GM18520 (cell line): ENCODE measurements around the gene ARF1.

Source experiments
- ATAC-seq: cut with Tn5 transposase; IDR thresholded peaks from one replicate; pipeline ENCODE4 v1.9.1; 2021; ENCODE audit not compliant: unreplicated experiment

The ARF1 gene

DNA sequence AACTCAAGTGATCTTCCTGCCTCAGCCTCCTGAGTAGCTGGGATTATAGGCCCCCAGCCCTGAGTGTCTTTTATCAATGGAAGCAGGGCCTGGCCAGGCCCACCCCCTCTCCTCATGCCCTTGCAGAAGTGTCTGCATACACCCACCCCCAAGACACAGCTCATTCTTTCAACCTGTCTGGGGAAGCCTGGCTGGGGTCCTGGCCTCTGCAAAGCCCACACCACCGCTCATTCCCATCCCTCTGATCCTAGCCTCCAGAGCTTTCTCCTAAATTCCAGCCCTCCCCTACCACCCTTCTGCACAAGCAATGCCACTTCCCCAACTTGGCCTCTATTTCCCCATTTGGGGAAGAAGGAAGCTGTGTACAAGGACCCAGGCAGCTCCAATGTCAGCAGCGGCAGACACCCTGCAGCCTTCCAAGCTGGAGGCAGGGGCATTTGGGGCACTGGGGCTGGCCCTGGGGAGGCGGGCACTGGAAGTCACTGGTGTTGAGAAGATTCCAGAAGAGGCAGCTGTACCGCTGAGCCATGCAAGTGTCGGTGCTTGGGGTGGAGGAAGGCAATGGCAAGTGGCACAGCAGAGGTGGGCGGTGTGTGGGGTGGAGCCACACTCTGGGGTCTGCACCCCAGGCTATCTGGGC, 33.7 kb upstream of the ARF1 start:
- ATAC-seq = no peak

DNA sequence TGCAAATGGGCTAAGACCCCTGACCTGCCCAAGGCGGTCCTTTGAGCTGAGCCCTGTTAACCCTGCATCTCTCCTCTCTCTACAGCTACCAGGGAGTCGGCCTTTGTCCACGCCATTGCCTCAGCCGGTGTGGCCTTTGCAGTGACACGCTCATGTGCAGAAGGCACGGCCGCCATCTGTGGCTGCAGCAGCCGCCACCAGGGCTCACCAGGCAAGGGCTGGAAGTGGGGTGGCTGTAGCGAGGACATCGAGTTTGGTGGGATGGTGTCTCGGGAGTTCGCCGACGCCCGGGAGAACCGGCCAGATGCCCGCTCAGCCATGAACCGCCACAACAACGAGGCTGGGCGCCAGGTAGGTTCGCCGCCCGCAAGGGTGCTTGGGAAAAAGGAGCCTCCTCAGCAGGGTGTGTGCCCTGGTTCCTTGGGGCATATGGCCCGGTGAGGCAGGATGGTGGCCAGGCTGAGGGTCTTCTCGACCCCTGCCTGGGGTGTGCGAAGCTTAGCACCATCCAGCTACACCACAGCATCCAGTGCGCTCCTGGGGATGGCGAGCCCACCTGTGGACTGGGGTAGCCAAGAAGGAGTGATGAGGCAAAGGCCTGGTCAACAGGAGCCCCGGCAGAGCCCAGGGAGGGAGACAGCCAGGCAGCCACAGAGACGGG, 31.8 kb upstream of the ARF1 start:
- no peak for ATAC-seq

DNA sequence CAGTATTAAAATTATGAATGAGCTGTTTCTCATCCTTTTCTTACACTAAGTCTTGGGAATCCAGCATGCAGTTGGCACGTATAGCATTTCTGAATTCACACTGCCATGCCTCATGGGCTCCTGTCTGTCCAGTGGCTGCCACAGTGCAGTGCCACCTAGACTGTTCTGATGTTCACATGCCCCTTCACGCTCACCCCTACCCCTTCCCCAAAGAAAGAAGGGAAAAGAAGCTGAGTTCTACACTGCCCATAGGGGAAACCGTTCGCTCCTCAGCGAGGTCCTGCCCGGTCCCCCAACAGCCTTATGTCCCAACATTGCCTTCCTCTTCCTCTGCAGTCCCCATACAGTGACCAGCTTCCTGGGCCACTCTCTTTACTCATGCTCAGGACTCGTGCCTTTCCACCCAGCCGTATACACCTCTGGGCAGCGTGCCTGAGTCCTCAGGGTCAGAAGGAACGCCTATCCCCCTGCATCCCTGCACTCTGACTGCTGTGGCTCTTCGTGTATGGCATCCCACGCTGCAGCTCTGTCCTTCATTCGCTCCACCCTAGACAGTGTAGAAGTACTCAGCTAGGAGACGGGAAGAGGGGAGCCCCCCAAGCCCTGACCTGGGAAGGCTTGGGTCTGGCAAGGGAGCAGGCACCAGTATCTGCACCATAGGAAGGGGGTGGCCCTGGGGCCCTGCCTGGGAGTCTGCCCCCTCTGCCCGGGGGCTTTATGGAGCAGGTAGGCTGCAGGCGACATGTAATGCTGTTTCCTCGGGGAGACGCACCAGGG, 24.1 kb upstream of the ARF1 start:
- no peak for ATAC-seq

DNA sequence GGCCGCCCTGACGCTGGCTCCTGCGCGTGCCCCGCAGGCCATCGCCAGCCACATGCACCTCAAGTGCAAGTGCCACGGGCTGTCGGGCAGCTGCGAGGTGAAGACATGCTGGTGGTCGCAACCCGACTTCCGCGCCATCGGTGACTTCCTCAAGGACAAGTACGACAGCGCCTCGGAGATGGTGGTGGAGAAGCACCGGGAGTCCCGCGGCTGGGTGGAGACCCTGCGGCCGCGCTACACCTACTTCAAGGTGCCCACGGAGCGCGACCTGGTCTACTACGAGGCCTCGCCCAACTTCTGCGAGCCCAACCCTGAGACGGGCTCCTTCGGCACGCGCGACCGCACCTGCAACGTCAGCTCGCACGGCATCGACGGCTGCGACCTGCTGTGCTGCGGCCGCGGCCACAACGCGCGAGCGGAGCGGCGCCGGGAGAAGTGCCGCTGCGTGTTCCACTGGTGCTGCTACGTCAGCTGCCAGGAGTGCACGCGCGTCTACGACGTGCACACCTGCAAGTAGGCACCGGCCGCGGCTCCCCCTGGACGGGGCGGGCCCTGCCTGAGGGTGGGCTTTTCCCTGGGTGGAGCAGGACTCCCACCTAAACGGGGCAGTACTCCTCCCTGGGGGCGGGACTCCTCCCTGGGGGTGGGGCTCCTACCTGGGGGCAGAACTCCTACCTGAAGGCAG, 23.4 kb upstream of the ARF1 start:
- no peak for ATAC-seq

DNA sequence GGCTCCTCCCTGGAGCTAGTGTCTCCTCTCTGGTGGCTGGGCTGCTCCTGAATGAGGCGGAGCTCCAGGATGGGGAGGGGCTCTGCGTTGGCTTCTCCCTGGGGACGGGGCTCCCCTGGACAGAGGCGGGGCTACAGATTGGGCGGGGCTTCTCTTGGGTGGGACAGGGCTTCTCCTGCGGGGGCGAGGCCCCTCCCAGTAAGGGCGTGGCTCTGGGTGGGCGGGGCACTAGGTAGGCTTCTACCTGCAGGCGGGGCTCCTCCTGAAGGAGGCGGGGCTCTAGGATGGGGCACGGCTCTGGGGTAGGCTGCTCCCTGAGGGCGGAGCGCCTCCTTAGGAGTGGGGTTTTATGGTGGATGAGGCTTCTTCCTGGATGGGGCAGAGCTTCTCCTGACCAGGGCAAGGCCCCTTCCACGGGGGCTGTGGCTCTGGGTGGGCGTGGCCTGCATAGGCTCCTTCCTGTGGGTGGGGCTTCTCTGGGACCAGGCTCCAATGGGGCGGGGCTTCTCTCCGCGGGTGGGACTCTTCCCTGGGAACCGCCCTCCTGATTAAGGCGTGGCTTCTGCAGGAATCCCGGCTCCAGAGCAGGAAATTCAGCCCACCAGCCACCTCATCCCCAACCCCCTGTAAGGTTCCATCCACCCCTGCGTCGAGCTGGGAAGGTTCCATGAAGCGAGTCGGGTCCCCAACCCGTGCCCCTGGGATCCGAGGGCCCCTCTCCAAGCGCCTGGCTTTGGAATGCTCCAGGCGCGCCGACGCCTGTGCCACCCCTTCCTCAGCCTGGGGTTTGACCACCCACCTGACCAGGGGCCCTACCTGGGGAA, 22.7 kb upstream of the ARF1 start:
- ATAC-seq = no peak

DNA sequence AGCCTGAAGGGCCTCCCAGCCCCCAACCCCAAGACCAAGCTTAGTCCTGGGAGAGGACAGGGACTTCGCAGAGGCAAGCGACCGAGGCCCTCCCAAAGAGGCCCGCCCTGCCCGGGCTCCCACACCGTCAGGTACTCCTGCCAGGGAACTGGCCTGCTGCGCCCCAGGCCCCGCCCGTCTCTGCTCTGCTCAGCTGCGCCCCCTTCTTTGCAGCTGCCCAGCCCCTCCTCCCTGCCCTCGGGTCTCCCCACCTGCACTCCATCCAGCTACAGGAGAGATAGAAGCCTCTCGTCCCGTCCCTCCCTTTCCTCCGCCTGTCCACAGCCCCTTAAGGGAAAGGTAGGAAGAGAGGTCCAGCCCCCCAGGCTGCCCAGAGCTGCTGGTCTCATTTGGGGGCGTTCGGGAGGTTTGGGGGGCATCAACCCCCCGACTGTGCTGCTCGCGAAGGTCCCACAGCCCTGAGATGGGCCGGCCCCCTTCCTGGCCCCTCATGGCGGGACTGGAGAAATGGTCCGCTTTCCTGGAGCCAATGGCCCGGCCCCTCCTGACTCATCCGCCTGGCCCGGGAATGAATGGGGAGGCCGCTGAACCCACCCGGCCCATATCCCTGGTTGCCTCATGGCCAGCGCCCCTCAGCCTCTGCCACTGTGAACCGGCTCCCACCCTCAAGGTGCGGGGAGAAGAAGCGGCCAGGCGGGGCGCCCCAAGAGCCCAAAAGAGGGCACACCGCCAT, 21.9 kb upstream of the ARF1 start:
- no peak for ATAC-seq

DNA sequence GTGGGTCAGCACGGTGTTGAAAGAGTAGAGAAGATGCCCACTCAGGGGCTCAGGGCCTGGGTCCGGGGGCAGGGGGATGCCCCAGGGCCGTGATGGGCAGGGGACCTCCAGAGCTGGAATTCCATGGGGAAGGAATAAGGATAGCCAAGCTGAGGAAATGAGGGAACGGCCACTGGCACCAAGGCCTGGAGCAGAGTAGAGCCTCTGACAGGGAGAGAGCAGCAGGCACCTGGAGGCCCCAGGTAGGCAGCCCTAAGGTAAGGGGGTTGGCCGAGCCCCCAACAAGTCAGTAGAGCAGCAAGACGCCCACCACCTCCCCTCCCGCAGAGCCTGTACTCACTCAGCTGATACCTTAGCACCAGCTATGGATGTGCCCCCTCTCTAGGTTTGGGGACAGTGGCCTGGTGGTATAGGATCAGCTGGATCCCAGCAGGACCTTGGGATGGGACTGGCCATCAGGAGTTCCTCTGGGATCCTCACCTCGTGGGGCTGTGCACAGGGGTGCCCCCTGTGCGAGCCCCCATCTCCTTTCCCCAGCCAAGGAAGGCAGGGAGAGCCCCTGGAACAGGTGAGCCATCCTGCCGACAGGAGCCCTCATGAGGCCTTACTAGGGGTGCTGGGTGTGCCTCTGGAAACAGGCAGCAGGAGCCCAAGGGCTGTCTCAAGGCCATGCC, 21.0 kb upstream of the ARF1 start:
- no peak for ATAC-seq

DNA sequence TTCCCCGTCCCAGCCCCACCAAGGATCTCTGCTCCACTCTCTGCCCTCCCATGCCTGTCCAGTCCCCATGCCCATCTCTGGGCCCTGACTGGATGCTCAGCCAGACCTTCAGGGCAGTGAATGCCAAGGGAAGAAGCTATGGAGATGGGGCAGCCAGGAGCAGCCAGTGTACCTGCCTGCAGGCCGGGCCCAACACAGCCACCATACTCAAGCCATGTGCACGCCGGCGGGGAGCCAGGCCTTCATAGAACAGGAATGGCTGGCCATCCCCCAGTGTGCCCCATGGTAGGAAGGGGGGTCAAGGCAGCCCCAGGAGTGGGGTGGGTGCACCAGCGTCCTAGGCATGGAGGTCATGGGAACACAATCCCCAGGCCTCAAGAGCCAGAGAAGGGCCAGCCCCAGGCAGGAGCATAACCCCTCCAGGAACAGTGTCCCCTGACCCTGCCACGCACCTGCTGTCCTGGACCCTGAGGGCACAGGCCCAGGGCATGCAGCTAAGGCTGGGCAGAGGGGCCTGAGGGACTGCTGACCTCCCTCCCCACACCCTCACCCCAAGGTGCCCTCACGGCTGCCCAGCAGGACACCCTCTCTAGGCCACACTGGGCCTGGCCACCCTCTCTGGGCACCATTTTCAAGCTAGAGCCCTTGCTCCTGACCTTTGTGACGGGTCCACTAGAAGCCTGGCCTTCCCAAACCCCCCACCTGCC, 20.3 kb upstream of the ARF1 start:
- ATAC-seq = no peak

DNA sequence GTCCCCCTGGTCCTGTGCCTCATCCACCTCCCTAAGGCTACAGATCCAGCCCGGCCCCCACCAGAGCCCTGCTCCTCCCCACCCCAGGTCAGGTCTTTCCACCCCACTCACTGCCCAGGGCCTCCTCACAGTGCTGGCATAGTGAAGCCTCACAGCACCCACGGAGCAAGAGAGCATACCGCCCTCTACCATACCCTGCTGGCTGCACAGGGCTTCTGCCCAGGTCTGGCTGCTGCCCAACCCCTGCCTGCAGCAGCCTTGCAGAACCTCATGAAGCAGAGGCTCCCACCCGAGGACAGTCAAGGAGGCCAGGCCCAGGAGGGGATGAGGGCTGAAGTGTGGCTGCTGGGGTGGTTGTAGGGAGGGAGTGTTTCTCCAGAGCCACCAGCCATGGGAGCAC, 19.7 kb upstream of the ARF1 start:
- no peak for ATAC-seq

DNA sequence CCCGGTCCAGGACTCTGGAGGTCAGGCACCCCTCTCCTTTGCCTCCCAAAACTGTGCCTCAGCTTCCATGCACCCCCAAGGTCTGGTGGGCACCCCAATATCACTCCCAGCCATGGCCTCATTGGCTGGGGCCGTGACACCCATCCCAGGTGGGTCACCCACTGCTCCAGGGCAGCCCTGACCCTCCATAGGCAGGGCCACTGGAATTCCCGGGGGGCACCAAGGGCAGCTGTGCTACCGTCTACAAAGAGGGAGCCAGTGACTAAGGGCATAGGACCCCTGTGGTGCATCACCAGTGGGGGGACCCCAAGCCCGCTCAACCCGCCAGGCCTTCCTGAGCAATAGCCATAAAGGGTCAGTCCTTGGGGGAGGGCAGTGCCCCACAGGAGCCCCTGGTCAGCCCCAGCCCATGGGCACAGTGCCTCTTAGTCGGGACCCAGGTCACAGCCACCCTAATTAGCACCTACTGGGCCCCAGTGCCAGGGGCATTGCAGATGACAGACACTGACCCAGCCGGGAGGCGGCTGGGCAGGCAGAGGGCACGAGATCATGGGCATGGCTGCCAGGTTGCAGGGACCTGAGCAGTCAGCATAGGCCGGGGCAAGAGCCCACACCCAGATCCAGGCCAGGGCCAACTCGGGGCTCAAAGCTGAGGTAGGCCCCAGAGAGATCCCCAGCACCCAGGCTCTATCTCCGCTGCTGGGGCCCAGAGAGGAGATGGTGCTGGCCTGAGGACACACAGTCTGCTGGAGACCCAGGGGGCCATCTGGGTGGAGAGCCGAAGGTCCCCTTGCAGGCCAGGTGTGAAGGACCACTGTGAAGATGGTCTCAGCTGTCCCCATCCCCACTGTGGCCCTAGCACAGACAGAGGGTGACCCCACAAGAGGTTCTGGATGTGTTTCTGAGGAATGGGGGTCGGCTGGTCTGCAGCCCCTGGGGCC, 19.0 kb upstream of the ARF1 start:
- no peak for ATAC-seq

DNA sequence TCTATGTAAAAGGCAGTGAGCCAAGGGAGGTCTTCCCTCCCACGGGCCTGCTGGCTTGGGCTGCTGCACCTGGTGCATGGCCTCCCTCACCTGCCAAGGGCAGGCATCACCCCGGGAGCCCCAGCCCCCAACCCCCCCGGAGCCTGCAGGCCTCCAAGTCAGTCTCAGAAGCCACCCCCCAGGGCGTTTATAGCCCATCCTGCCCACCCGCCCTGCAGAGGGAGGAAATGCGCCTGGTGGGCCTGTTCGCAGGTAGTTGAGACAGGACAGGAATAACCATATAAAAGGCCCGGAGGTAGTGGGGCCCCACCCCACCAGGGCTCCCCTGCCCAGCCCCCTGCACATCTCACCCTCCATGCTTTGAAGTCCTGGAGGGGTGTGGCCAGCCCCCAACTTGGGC, 18.2 kb upstream of the ARF1 start:
- ATAC-seq = no peak

DNA sequence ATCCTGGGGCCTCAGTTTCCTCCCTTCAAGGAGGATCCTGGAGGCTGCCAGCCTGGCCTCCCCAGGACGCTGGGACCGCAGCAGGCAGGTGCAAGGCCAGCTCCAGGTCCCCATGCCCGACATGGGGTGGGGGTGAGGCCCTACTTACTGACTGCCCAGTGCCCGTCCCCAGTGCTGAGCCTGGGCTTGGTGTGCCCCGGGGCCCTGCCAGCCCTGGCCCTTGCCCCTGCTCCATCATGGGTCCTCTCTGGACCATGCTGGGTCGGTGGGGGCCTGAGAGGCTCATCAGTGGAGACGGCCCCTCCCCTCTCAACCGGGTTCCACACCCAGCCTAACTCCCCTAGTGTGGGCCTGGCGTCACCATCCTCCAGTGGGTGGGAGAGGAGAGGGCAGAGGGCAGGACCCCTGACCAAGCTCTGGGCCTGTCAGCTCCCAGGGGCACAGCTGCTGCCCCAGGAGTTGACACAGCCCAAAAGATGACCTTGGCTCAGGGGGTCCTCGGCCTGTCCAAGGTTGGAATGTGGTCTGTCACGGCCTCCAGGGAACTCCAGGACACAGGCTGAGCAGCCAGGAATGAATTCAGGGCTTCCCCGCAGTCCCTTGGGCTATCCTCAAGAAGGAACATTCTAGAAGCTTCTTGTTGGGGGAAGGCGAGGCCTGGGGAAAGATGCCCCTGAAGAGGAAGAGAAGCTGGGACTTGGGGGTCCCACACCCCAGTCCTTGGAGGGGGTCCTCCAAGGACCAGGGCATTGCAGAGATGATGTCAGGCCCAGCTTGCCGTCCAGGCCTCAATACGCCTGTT, 17.6 kb upstream of the ARF1 start:
- ATAC-seq = no peak

DNA sequence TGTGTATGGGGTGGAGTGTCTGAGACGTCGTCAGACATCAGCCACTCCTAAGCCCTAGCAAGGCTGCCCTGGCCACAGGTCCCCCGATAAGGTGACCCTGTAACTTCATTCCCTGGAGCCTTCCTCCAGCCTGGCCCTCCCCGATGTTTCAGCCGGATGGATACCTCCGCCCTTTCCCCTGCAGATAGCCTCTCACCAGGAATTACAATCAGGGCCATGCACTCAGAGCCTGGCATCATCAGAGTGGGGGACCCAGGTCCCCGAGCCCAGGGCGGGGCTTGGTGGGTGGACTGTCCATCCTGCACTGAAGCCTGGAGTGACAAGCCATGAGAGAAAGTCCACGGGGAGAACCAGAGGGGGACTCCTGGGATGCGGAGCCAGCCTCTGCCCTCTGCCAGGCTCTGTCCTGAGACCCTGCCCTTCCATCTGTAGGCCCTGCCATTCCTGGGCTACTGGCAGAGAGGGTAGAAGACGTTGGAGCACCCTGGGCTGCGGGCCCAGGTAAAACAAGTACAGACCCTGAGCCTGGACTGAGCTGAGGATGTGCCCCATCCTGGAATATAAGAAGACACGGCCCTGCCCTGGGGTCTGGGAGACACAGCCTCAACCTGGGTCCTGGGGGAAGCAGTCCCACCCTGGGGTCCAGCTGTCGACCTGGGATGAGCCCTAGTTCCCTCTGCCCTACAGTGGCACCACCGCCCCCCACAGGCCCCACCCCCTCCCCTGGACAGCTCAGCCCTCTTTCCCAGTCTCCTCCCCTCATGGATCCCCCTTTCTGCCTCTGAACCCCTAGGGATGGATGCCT, 16.8 kb upstream of the ARF1 start:
- ATAC-seq = no peak

DNA sequence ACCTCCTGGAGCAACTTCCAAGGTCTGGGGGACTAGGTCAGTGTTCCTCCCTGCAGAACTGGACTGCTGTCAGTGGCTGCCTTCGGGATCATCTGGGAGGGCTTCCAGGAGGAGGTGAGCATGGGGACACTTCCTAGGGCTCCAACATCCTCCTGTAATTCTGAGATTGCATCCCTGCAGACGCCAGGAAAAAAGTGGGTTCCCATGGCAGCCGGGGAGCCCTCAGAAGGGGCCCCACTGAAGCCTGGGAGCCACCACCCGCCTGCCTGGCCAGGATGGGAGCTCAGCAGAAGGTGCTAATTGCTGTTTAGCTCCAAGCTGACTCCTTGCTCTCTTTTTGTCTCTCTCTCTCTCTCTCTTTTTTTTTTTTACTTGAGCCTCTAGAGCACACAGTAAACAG, 16.1 kb upstream of the ARF1 start:
- no peak for ATAC-seq

DNA sequence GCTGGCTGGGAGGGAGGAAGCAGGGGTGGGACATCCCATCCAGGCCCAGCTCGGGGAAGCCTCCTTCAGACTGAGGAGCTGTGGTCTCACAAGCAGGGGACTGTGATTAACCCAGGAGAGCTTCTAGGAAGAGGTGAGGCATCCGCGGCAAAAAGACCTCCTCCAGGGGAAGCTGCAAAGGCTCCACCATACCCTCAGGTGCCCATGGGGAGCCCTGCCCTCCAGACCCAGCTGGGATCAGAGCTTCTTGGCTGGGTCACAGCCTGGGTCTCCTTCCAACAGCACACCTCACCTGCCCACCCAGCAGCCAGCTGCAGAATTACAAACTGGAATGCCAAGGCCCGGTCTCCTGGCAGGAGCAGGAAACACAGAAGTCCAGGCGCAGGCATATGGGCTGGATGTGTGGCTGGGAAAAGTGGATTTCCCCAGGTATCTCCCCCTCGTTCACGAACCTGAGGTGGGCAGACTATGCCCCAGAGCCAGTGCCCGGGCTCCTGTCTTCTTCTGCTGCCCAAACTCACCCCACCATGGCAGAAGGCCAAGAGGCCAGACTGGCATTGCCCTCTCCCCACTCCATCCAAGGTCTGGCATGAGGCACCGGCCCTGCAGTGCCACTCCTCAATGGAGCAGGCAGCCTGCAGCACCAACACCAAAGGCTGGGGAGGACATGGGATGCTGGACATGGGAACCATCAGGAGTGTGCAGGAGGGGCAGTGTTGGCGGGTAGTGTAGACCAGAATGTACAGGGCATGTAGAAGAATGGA, 15.4 kb upstream of the ARF1 start:
- no peak for ATAC-seq

DNA sequence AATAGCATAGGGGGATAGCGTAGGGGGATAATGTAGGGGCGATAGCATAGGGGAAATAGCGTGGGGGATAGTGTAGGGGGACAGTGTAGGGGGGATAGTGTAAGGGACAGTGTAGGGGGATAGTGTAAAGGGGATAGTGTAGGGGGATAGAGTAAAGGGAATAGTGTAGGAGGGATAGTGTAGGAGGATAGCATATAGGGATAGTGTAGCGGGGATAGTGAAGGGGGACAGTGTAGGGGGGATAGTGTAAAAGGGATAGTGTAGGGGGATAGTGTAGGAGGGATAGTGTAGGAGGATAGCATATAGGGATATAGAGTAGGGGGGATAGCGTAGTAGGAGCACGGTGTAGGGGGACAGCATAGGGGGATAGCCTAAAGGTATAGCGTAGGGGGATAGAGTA, 14.1 kb upstream of the ARF1 start:
- no peak for ATAC-seq
